HG02759 (cell line): ENCODE measurements around the gene ATXN1.
"Not testable (repeated sequence)": the region's sequence is repeated elsewhere in the genome, so short reads cannot be mapped to it uniquely, and the experiment has no call there.

Experiments
- ATAC-seq: cut with Tn5 transposase; IDR thresholded peaks from one replicate; pipeline ENCODE4 v1.9.1; 2021; ENCODE audit warnings: mild to moderate bottlenecking, moderate library complexity; ENCODE audit not compliant: unreplicated experiment

The ATXN1 gene

DNA sequence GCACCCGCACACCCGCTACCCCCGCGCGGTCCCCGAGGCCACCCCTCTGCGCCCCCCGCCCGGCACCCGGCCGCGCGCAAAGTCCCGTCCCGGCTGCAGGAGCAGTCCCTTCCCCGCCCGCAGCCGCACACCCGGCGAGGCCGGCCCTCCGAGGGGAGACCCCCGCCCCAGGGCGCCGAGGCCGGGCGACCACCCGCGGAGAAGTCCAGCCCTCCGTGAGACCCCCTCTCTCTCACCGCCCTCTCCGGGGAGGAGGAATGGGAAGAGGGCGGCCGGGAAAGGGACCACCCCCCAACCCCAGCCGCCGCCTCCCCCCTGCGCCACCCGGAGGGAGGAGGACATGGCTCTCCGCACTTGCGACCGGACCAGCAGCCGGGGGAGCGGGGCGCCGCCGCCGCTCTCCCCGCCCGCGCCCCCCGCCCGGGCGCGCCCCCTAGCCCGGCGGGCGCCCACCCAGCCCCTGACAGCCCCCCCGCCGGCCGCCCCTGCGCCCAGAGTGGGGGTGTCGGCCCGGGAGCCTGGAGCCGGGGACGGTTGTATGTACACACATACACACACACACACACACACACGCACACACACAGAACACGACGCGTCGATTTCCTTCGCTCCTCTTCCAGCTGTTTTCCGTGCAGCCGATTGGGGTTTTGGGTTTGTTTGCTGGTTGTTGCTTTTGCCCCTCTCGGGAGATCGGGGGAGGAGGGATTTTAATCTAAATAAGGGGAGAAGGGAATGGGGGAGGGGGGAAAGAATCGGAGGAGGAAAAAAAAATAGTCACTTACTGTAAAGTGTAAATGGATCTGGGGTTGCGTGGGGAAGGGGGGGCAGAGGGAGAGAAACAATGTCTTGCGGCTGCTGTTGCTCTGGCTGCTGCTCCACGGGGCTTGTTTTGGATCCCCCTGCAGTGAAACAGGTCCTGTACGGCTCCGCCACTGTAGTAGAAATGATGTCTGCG lies at the start of gene ATXN1:
TSS of gene ATXN1 (minus strand) at position 945 of the 955 bp plus-strand sequence.
- ATAC-seq: peak; percentile 7

DNA sequence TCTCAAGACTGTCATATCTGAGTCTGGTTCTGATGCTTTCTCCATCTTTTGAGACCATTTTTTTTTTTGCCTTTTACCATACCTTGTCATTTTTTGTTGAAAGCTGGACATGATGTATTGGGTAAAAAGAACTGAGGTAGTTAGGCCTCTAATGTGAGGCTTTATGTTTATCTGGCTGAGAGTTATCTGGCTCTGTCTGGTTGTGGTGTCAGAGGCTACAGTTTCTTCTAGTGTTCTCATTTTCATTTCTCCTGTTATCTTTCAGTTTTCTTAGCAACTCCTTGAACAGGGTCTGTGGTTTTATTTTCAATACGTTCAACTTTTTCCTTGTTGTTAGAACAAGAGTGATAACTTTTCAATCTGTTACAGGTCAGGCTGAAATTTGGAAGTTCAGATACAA lies 49.2 kb upstream of the ATXN1 start:
- ATAC-seq: no peak

DNA sequence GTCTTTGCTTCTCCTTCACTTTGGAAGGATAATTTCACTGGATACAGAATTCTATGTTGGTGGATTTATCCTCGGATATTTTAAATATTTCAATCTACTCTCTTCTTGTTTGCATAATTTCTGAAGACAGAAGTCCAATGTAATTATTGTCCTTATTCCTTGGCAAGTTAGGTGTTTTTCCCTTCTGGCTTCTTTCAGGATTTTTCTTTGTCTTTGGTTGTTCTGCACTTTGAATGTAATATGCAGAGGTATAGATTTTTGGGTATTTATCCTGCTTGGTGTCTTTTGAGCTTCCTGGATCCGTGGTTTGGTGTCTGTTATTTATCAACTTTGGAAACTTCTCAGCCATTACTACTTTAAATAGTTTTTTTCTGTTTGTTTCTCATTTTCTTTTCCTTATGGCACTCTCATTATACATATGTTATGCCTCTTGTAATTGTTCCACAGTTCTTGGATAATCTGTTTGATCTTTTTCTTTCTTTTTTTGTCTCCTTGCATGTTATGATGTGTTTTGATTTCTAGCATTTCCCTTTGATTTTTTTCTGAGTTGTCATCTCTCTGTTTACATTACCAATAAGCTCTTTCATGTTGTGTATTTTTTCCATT lies 48.6 kb upstream of the ATXN1 start:
- ATAC-seq: no peak

DNA sequence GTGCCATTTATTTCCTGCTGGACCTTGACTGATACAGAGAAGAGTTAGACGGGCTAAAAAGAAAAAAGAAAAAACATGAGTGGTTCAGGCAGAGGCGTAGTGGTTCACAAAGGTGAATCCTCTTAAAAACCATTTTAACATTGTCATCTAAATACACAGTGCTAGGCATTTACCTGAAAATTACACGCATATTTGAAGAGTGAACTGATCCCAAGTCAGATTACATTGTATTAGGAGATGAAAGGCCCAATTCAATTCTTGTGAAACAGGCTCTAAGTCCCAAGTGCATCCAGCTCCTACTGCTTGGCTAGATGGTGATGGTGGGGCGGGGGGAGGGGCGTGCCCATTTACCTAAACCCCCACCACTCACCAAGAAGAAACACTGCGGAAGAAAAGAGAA lies 46.7 kb upstream of the ATXN1 start:
- ATAC-seq: no peak

DNA sequence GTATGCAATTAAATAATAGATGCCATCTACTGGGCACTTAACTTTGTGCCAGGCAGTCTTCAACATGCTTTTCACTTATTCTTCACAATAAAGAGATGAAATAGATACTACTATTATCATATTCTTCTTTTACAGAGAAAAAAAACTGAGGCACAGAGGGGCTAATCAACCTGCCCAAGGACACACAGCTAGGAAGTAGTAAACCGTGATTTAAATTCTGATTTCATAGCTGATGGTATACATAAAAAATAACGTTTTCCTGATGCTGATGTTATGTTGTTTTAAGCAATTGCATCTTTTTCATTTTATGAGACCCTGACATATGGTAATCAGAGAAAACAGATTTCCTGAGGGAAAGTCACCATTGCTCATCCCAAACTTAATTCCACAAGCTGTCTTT lies 45.1 kb upstream of the ATXN1 start:
- ATAC-seq: no peak

DNA sequence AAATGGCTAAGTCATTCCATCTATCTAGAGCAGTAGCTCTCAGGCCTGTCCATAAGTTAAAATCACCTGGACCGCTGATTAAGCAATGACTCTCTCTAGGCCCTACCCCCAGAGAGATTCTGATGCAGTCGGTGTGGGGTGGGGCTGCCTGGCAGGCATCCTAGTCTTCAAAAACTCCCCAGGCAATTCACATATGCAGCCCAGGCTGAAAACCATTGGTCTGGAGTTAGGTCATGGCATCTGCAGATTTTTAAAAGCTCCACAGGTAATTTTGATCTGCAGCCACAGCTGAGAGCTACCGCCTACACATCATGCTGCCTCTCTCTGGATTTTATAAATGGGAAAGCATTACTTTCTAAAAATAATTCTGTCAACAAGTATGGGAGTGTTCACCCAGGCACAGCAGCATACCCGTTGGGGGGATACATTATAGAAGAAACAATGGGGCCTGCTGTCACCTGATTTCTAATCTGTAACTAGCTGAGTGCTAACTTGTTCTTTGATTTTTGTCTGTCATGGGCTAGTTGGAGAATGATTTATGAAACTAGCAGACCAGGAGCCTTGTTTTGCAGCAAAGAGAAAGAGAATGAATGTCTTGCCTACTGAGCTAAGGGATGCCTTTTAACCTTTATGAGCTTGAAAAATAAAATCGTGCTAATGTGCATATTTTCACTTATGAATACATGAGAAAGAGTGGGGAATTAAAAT lies 44.1 kb upstream of the ATXN1 start:
- no peak for ATAC-seq

DNA sequence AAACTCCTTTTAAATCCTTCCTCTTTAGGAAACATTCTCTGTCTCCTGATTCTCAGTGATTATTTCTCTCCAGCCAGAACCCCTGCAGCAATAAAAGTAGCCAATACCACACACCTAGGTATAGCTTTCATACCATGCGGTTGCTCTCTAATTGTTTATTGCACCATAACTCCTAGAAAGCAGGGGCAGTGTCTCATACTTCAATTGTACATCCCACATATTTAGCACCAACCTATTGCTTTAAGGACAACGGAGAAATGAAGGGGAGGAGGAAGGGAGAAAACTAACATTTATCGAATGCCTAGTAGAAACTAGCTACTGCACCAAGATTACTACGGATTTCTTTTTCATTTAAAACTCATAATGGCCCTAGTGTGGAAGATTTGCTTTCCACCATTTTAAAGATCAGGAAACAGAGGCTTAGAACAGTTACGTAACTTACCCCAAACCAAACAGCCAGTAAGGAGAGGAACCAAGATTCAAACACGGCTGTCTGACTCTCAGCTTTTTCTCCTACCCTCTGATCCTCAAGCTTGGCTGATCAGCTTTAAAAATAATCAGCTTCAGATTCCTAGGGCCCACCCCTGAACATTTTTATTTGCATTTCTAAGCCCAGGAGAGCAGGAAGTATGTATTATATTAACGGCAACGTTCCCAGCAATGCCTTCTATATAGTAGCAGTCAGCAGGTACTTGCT lies 43.4 kb upstream of the ATXN1 start:
- ATAC-seq: no peak

DNA sequence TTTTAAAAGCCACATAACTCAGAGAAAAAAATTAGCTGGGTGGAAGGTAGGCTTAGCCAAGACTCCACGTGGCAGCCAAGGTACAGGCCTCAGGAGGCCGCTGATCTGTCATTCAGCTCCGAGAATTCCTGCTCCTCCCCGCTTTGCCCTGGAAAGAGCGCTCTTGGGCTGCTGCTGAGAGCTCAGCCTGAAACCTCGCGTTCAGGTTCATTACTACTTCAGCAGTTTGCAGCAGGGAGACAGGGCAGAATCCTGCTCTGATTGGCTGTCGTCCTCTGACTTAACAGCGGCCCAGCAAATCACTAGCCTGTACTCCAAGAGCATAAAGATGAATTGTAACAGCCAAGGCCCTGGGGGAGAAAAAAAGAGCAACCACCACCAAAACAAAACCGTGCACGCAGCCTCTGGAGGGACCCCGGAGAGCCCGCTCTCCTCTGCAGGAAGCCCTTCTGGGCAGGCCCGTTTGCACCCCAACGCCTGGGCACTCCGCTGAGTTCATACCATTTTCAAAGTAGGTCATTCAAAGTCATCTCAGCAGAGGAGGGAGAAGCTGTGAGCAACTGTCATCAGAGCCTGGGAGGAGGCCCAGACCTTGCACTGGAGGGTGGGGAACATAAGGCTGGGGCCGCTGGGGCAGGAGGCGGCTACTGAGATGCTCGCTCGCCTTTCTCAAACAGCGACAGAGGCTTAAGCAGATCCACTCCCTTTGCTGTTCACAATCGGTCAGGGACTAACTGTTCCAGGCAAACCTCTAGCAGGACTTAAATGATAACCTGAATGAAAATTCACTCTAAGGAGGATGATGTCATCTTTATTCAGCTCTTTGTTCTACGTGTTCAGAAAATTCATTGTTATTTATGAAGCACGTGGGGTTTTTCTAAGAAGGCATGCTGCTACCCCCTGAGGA lies 42.3 kb upstream of the ATXN1 start:
- no peak for ATAC-seq

DNA sequence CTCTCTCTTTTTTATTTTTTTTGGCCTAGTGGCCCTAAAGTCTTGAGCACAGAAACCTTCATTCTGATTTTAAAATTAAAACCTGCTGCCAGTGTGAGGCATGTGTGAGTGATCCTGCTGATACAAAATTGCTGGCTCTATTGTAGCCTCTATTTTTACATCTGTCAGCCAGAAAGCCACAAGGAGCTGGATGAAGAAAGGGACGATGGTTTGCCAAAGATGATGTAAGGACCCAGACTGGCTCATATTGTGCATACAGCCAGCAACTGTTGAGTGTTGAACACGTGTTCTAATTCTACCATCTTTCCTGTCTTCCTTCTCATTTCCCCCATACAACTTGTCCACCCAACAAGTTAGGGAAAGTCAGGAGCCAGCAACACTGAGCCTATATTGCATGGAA lies 40.8 kb upstream of the ATXN1 start:
- ATAC-seq: no peak

DNA sequence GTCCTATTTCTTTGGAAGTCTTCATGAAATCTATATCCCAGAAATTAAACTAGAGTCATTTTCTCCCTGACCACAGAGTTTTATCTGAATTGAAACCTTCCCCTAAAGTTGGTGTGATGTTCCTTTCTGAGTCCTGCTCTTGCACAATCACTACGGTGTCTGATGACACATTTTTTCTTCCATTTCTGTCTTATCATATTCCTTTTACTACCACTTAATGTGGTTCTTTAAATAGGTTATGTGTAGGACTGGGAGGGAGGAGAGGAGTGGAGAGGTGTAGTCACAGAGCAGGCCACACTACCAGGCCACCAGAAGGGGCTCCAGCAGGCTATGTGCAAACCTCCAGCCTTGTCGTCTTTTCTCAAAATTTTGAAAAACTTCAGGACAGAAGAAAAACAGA lies 39.7 kb upstream of the ATXN1 start:
- no peak for ATAC-seq

DNA sequence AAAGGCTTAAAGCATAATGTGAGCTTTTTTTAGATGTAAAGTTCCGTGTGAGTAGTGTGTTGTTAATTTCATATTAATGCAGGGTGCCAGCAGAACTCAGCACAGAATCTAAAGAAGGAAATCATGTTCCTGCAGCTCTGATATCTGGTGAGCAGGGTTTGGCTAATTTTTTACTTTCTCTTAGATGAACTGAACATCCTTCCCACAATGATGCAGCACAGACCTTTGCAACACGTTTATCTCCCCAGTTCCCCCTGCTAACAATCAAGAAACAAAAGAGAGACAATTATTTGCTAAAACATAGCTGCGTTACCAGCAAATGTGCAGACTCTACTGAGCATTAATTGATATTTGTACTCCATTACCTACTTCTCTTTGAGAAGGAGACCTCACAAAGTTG lies 39.1 kb upstream of the ATXN1 start:
- ATAC-seq: no peak

DNA sequence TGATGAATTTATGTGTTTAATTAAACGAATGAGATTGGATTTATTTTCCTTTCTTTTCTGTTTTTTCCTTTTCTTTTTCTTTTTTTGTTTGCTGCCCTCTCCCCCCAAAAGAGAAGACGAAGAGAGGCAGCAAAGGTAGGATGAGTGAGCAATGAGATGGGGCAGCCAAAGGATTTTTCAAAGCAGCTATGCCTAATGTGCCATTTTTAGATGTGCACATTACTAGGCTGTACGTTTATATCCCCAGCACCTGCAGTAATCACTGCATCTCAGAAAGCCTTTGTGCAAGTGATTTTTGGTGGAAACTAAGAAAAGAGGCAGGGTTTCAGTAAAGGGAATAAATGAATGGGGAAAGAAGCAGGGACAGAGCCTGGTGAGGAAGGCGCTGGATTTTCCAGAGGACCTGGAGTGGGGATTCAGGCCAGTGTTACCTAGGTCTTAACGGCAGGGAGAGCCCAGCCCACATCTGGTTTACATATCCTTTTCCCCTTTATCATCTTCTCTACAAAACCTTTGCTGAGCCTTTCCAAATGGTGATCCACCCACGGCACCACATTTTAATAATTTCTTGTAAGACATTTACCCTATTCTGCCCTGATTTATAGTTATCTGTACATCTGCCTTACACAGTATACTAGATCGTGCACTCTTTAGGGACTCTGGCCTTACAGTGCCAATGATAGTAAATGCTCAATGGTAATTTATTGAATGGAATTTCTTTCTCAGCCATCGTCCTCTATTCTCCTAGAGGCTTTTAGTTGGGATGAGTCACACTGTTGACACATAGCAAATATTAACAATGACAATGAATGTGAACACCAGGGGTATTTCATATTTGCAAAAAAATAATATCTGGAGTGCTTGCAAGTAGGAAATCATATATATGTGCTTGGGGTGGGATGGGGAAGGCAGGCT lies 38.3 kb upstream of the ATXN1 start:
- no peak for ATAC-seq

DNA sequence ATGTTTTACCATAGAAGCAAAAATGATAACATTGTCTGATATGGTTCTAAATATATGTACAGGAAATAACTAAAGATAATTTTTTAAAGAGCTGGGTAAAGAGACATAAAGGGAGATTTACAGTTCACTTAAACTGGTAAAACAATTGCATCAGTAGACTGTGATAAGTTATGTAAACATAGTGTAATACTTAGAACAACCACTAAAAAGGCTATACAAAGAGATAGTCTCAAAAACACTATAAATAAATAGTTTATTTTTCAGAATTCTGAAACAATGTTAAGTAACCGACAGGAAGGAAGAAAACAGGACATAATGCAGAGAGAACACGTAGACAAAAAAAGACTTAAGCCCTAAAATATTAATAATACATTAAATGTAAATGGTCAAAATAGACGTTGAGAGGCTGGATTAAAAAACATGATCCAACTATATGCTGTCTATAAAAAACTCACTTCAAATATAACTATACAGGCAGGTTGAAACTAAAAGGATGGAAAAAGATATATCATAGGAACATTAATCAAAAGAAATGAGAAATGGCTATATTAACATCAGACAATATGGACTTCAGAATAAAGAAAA lies 32.7 kb upstream of the ATXN1 start:
- ATAC-seq: no peak

DNA sequence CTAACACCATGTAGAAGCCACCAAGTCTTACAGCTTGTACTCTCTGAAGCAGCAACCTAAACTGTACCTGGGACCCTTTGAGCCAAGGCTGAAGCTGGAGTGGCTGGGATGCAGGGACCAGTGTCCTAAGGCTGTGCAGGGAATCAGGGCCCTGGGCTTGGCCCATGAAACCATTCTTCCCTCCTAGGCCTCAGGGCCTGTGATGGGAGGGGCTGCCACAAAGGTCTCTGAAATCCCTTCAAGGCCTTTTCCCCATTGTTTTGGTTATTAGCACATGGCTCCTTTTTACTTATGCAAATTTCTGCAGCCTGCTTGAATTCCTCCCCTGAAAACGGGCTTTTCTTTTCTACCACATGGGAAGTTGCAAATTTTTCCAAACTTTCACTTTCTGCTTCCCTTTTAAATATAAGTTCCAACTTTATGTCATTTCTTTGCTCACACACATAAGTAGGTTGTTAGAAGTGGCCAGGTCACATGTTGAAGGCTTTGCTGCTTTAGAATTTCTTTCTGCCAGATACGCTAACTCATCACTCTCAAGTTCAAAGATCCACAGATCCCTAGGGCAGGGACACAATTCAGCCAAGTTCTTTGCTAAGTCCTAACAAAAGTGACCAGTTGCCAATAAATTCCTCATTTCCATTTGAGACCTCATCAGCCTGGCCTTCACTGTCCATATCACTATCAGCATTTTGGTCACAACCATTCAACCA lies 28.2 kb upstream of the ATXN1 start:
- ATAC-seq: no peak

DNA sequence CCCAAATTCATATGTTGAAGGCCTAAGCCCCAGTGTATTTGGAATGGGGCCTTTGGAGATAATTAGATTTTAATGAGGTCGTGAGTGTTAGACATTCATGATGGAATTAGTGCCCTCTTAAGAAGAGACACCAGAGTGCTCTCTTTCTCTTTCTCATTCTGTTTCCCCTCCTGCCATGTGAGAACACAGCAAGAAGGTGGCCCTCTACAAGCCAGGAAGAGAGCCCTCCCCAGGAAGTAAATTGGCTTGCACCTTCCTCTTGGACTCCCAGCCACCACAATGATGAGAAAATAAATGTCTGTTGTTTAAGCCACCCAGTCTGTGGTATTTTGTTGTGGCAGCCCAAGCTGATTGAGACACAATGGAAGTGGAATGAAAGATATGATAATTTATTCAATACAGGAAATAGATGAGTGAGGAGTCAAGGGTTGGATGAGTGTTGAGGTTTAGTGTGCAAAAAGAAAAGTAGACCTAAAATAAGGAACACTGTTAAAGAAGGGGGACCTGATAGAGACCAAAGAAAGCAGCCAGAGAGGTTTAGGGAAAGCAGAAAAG lies 25.9 kb upstream of the ATXN1 start:
- no peak for ATAC-seq

DNA sequence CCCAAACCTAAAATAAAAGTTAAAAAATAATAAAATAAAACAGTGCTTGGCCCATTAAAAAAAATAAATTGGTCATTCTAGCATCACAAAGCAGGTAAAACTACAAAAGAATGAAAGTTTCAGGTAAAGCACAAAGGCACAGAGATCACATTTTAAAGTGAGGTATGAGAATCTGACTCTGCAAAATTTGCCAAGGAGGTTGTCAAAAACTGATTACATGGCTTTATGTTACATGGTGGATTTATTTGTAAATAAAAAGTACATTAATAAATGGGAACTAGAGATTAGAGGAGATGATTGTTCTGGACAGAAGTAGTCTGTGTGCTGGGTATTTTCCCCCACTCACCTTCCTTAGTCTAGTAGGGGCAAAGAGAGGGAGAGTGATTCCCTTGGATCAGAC lies 24.2 kb upstream of the ATXN1 start:
- ATAC-seq: no peak

DNA sequence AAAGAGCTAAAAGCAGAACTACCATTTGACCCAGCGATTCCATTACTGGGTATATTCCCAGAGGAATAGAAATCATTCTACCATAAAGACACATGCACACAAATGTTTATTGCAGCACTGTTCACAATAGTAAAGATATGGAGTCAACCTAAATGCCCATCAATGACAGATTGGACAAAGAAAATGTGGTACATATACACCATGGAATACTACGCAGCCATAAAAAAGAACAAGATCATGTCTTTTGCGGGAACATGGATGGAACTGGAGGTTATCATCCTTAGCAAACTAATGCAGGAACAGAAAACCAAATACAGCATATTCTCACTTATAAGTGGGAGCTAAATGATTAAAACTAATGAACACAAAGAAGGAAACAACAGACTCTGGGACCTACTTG lies 23.7 kb upstream of the ATXN1 start:
- ATAC-seq: not testable (repeated sequence)
